K562 (cell line): ENCODE measurements around the gene NELFE. TPM values are rescaled to one million over a fixed set of nuclear protein-coding genes. Genes with fewer than 3 reads are reported as not detected.

Source experiments
- BRD9 ChIP-seq: fragments of 450-650 bp; IDR thresholded peaks from 2 replicates; pipeline ENCODE4 v1.6.1; 2018; ENCODE audit warnings: low read depth; ENCODE audit not compliant: partially characterized antibody
- CBX3 ChIP-seq, 2 experiments: IDR thresholded peaks; 1 replicate in 1 of 2; 2 replicates in 1 of 2; pipeline ENCODE4 v1.6.1; 2012; ENCODE audit warnings: inconsistent platforms in 2 of 2, low read length in 2 of 2, borderline replicate concordance in 1 of 2, control low read depth in 1 of 2
- CXXC5 ChIP-seq: fragments of 250-450 bp; sonication (Bioruptor Pico); IDR thresholded peaks from 2 replicates; pipeline ENCODE4 v1.8.0; 2022; ENCODE audit warnings: inconsistent platforms, mild to moderate bottlenecking, moderate library complexity
- DPF2 ChIP-seq: fragments of 450-650 bp; IDR thresholded peaks from 2 replicates; pipeline ENCODE4 v1.6.1; 2016
- ERF ChIP-seq: fragments of 450-650 bp; formaldehyde crosslinking; IDR thresholded peaks from 2 replicates; pipeline ENCODE4 v1.4.0; 2020; ENCODE audit warnings: mild to moderate bottlenecking, mixed read lengths
- MTA3 ChIP-seq: fragments of 450-650 bp; formaldehyde crosslinking; IDR thresholded peaks from 2 replicates; pipeline ENCODE4 v1.6.1; 2017; ENCODE audit warnings: mild to moderate bottlenecking, borderline replicate concordance
- NFE2L1 ChIP-seq: fragments of 450-650 bp; IDR thresholded peaks from 2 replicates; pipeline ENCODE4 v1.6.1; 2016; ENCODE audit warnings: missing genetic modification characterization, low read depth, mild to moderate bottlenecking, missing compliant biosample characterization, moderate library complexity, borderline replicate concordance
- NFRKB ChIP-seq: fragments of 450-650 bp; IDR thresholded peaks from 2 replicates; pipeline ENCODE4 v1.6.1; 2016; ENCODE audit warnings: low read depth
- POLR2A ChIP-seq: fragments of 450-650 bp; conservative IDR thresholded peaks from 2 replicates; pipeline ENCODE4 v1.6.1; 2016
- SP2 ChIP-seq: IDR thresholded peaks from 2 replicates; pipeline ENCODE4 v1.6.1; 2011; ENCODE audit warnings: mild to moderate bottlenecking, low read depth, low read length, moderate library complexity; ENCODE audit not compliant: poor library complexity, severe bottlenecking; ENCODE audit errors: extremely low read depth
- ZNF324 ChIP-seq: fragments of 250-450 bp; sonication (Bioruptor Pico); IDR thresholded peaks from 2 replicates; pipeline ENCODE4 v1.4.0; 2020; ENCODE audit warnings: mild to moderate bottlenecking
- ZNF41 ChIP-seq: fragments of 250-450 bp; sonication (Bioruptor Pico); conservative IDR thresholded peaks from 2 replicates; pipeline ENCODE4 v1.4.0; 2020; ENCODE audit warnings: mild to moderate bottlenecking
- ZNF707 ChIP-seq: fragments of 250-450 bp; sonication (Bioruptor Pico); conservative IDR thresholded peaks from 2 replicates; pipeline ENCODE4 v1.8.0; 2022; ENCODE audit warnings: inconsistent platforms, mild to moderate bottlenecking, moderate library complexity
- ZNF717 ChIP-seq: fragments of 250-450 bp; sonication (Bioruptor Pico); IDR thresholded peaks from 2 replicates; pipeline ENCODE4 v1.5.0; 2021
- polyA plus RNA-seq, 8 experiments: library from polyadenylated mRNA; depleted of rRNA in 4 of 8; stranded (reverse) in 5 of 8; unstranded in 3 of 8; fragments of >200 nt; fragmentation: Nextera tagmentation in 2 of 8; fragmentation: Illumina TruSeq in 1 of 8; extraction: Ambion mirVana in 2 of 8; extraction: Trizol in 1 of 8; gene quantifications; 2 replicates each; pipeline versions ENCODE4 v1.2.1 to v1.2.3, GENCODE V29; 2011 to 2014; ENCODE audit warnings: inconsistent platforms in 1 of 8, missing spikeins in 1 of 8
- total RNA-seq, 7 experiments: library from RNA; depleted of rRNA in 6 of 7; stranded (reverse); fragments of >200 nt in 6 of 7; fragmentation: Illumina TruSeq in 2 of 7; extraction: Trizol in 2 of 7; gene quantifications; 2 replicates each; pipeline versions ENCODE4 v1.2.1 to v1.2.3, GENCODE V29; 2011 to 2021; ENCODE audit warnings: low replicate concordance in 1 of 7
- TF ChIP-seq, protein P1 (sequence below): fragments of 250-450 bp; sonication (Bioruptor Pico); IDR thresholded peaks from 2 replicates; pipeline ENCODE4 v1.8.0; 2021; ENCODE audit warnings: borderline replicate concordance, mild to moderate bottlenecking, moderate library complexity; ENCODE audit not compliant: poor library complexity, severe bottlenecking
- TF ChIP-seq, protein P2 (sequence below): fragments of 200-800 bp; sonication (Bioruptor generic); IDR thresholded peaks from 2 replicates; pipeline ENCODE4 v1.6.1; 2016; ENCODE audit warnings: missing genetic modification characterization, missing compliant biosample characterization
- TF ChIP-seq, protein P3 (sequence below): fragments of 450-650 bp; formaldehyde crosslinking; conservative IDR thresholded peaks from 2 replicates; pipeline ENCODE4 v1.4.0; 2022; ENCODE audit warnings: mild to moderate bottlenecking, missing genetic modification characterization
- TF ChIP-seq, protein P4 (sequence below): fragments of 150-350 bp; conservative IDR thresholded peaks from 2 replicates; pipeline ENCODE4 v1.6.1; 2014; ENCODE audit warnings: low read length

NELFE gene
- total and polyA plus RNA-seq, 9 of the 15 experiments (the other 6 are each of a cell fraction or from before 2014, with no cell fraction given), result 15.2 to 157 (median 91.5) TPM

DNA sequence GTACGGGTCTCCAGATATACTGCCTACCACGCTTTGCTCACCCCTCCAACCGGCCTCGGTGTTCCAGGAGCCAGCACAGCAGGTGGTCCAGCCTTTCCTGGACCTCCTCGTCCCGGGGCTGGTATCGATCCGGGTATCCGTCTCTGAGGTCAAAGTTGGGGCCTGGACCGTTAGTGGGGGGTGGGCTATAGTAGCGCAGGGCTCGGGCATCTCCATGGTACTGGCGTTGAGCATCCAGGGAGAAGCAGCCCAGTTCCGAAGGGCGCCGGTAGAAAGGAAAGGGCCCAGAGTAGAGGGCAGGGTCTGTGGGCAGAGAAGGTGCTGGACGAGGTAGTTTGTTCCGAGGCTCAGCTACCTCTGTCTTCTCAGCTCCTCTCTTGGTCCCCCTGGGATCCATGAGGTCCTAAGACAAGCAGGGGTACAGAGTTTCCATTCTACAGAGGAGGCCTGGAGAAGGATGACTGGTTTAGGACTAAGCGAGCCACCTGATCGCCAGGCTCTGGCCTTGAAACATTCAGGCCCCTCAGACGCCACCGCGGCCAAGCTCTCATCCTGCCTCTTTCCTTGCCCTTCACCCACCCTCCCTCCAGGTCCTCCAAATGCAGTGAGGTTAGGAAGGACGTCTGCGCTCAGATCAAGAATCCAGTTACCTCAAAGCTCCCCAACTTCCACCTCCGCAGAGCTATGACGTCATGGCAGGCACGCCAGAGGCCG is 12.7 kb upstream of the NELFE start (continued):
- TF ChIP-seq, protein P1, sequence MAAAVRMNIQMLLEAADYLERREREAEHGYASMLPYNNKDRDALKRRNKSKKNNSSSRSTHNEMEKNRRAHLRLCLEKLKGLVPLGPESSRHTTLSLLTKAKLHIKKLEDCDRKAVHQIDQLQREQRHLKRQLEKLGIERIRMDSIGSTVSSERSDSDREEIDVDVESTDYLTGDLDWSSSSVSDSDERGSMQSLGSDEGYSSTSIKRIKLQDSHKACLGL (CRISPR knock-in tag), result no peak
- TF ChIP-seq ZNF324, result no peak
- no peak for TF ChIP-seq NFE2L1 (tag)
- TF ChIP-seq SP2, result no peak
- TF ChIP-seq, protein P2, sequence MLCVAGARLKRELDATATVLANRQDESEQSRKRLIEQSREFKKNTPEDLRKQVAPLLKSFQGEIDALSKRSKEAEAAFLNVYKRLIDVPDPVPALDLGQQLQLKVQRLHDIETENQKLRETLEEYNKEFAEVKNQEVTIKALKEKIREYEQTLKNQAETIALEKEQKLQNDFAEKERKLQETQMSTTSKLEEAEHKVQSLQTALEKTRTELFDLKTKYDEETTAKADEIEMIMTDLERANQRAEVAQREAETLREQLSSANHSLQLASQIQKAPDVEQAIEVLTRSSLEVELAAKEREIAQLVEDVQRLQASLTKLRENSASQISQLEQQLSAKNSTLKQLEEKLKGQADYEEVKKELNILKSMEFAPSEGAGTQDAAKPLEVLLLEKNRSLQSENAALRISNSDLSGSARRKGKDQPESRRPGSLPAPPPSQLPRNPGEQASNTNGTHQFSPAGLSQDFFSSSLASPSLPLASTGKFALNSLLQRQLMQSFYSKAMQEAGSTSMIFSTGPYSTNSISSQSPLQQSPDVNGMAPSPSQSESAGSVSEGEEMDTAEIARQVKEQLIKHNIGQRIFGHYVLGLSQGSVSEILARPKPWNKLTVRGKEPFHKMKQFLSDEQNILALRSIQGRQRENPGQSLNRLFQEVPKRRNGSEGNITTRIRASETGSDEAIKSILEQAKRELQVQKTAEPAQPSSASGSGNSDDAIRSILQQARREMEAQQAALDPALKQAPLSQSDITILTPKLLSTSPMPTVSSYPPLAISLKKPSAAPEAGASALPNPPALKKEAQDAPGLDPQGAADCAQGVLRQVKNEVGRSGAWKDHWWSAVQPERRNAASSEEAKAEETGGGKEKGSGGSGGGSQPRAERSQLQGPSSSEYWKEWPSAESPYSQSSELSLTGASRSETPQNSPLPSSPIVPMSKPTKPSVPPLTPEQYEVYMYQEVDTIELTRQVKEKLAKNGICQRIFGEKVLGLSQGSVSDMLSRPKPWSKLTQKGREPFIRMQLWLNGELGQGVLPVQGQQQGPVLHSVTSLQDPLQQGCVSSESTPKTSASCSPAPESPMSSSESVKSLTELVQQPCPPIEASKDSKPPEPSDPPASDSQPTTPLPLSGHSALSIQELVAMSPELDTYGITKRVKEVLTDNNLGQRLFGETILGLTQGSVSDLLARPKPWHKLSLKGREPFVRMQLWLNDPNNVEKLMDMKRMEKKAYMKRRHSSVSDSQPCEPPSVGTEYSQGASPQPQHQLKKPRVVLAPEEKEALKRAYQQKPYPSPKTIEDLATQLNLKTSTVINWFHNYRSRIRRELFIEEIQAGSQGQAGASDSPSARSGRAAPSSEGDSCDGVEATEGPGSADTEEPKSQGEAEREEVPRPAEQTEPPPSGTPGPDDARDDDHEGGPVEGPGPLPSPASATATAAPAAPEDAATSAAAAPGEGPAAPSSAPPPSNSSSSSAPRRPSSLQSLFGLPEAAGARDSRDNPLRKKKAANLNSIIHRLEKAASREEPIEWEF (CRISPR knock-in tag), result peak; percentile 84; the same call in 1 of the 2 replicates
- peak; percentile 56; the same call in 1 of the 2 replicates for TF ChIP-seq ZNF707 (CRISPR knock-in tag)
- TF ChIP-seq BRD9, result peak; percentile 48
- TF ChIP-seq ZNF717 (CRISPR knock-in tag), result no peak
- TF ChIP-seq, protein P3, sequence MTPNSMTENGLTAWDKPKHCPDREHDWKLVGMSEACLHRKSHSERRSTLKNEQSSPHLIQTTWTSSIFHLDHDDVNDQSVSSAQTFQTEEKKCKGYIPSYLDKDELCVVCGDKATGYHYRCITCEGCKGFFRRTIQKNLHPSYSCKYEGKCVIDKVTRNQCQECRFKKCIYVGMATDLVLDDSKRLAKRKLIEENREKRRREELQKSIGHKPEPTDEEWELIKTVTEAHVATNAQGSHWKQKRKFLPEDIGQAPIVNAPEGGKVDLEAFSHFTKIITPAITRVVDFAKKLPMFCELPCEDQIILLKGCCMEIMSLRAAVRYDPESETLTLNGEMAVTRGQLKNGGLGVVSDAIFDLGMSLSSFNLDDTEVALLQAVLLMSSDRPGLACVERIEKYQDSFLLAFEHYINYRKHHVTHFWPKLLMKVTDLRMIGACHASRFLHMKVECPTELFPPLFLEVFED, result peak; percentile 84; the same call in 1 of the 2 replicates
- TF ChIP-seq POLR2A, result peak; percentile 45
- TF ChIP-seq NFRKB, result no peak; the same call in 1 of the 2 replicates
- no peak for TF ChIP-seq MTA3
- peak; percentile 82 for TF ChIP-seq ZNF41 (CRISPR knock-in tag)
- TF ChIP-seq, protein P4, sequence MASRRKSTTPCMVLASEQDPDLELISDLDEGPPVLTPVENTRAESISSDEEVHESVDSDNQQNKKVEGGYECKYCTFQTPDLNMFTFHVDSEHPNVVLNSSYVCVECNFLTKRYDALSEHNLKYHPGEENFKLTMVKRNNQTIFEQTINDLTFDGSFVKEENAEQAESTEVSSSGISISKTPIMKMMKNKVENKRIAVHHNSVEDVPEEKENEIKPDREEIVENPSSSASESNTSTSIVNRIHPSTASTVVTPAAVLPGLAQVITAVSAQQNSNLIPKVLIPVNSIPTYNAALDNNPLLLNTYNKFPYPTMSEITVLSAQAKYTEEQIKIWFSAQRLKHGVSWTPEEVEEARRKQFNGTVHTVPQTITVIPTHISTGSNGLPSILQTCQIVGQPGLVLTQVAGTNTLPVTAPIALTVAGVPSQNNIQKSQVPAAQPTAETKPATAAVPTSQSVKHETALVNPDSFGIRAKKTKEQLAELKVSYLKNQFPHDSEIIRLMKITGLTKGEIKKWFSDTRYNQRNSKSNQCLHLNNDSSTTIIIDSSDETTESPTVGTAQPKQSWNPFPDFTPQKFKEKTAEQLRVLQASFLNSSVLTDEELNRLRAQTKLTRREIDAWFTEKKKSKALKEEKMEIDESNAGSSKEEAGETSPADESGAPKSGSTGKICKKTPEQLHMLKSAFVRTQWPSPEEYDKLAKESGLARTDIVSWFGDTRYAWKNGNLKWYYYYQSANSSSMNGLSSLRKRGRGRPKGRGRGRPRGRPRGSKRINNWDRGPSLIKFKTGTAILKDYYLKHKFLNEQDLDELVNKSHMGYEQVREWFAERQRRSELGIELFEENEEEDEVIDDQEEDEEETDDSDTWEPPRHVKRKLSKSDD, result no peak
- TF ChIP-seq DPF2, result peak; percentile 80; the same call in 1 of the 2 replicates
- TF ChIP-seq CXXC5, result no peak
- 0 out of 2 replicates have a peak, but pooled peaks have one; percentile 61 for TF ChIP-seq ERF
- TF ChIP-seq CBX3 (IDR thresholded peaks at IDR 0.05; ENCODE audit: borderline replicate concordance in 1 of 2, low read length in 2 of 2), result no peak
